Osteoblast (primary cell): ENCODE results near the gene ANO3. TPM values are rescaled to one million over a fixed set of nuclear protein-coding genes. Genes with fewer than 3 reads are reported as not detected.

ENCODE experiments used
- DNase-seq: peaks from one replicate; pipeline ENCODE4 v3.0.0; 2011; ENCODE audit warnings: low spot score, mixed read lengths; ENCODE audit not compliant: insufficient read length; ENCODE audit errors: missing footprints
- H2AFZ ChIP-seq: 2 replicates; pipeline ENCODE4 v1.6.0; 2011; ENCODE audit warnings: mild to moderate bottlenecking, low read length
- H3K27ac ChIP-seq: 2 replicates; pipeline ENCODE4 v1.5.1; 2011; ENCODE audit warnings: mild to moderate bottlenecking, low read depth, low read length, moderate library complexity
- H3K27me3 ChIP-seq: 2 replicates; pipeline ENCODE4 v1.6.0; 2012; ENCODE audit warnings: mild to moderate bottlenecking, control low read depth, inconsistent platforms, low read length, moderate library complexity; ENCODE audit not compliant: insufficient read depth
- H3K36me3 ChIP-seq: 2 replicates; pipeline ENCODE4 v1.5.1; 2011; ENCODE audit warnings: mild to moderate bottlenecking, low read length, control low read depth, moderate library complexity; ENCODE audit not compliant: insufficient read depth
- H3K4me1 ChIP-seq: 2 replicates; pipeline ENCODE4 v1.5.1; 2011; ENCODE audit warnings: mild to moderate bottlenecking, low read length, control low read depth, moderate library complexity; ENCODE audit not compliant: insufficient read depth
- H3K4me2 ChIP-seq: 2 replicates; pipeline ENCODE4 v1.6.0; 2011; ENCODE audit warnings: mild to moderate bottlenecking, low read length; ENCODE audit not compliant: insufficient read depth
- H3K4me3 ChIP-seq: fragments of 200-600 bp; sonication (generic); 3 replicates; pipeline ENCODE4 v1.5.1; 2012; ENCODE audit warnings: mild to moderate bottlenecking, low read length, inconsistent platforms; ENCODE audit not compliant: insufficient read depth
- H3K79me2 ChIP-seq: 2 replicates; pipeline ENCODE4 v1.6.0; 2012; ENCODE audit warnings: mild to moderate bottlenecking, low read length, control low read depth, inconsistent platforms; ENCODE audit not compliant: insufficient read depth
- H3K9me3 ChIP-seq: 2 replicates; pipeline ENCODE4 v1.5.1; 2011; ENCODE audit warnings: low read depth, low read length, control low read depth
- H4K20me1 ChIP-seq: 2 replicates; pipeline ENCODE4 v1.6.0; 2012; ENCODE audit warnings: mild to moderate bottlenecking, low read length, control low read depth; ENCODE audit not compliant: insufficient read depth
- CTCF ChIP-seq: IDR thresholded peaks from 2 replicates; pipeline ENCODE4 v1.5.1; 2011; ENCODE audit warnings: mild to moderate bottlenecking, low read depth, low read length, moderate library complexity; ENCODE audit errors: extremely low read depth
- total RNA-seq: library from RNA; depleted of rRNA; stranded (reverse); fragments of >200 nt; gene quantifications from 2 replicates; pipeline ENCODE4 v1.2.3, GENCODE V29; 2012

The ANO3 gene
- total RNA-seq, 1 donor = under 0.01 TPM

GRCh38 chr11:26350002-26350401, 18.1 kb downstream of the ANO3 start:
- Histone ChIP-seq H3K27ac (no peak overlapping the region), H3K79me2 (no peaks in the 10 kb centered on the region), H4K20me1 (no peaks in the 10 kb centered on the region), H3K27me3 (no peaks in the 10 kb centered on the region), H3K4me3 (no peak overlapping the region), H3K36me3 (no peaks in the 10 kb centered on the region), H3K4me2 (no peak overlapping the region), H3K4me1 (no peaks in the 10 kb centered on the region), H2AFZ (no peak overlapping the region), H3K9me3 (no peaks in the 10 kb centered on the region)
- no peak for DNase-seq
- TF ChIP-seq CTCF = no peak

GRCh38 chr11:26353010-26353409, 21.1 kb downstream of the ANO3 start:
- no peak overlapping the region for H3K4me2 ChIP-seq
- no peak for DNase-seq
- no peak for TF ChIP-seq CTCF
- no peaks in the 10 kb centered on the region for H3K9me3 ChIP-seq
- no peaks in the 10 kb centered on the region for H3K79me2 ChIP-seq
- no peaks in the 10 kb centered on the region for H3K27me3 ChIP-seq
- H3K4me3 ChIP-seq = no peak overlapping the region
- no peak overlapping the region for H3K27ac ChIP-seq
- H3K36me3 ChIP-seq = no peaks in the 10 kb centered on the region
- H2AFZ ChIP-seq = no peak overlapping the region
- H4K20me1 ChIP-seq = no peaks in the 10 kb centered on the region
- H3K4me1 ChIP-seq = no peaks in the 10 kb centered on the region

- no peak overlapping the region for H3K4me2 ChIP-seq
- H3K27ac ChIP-seq = no peak overlapping the region
- no peaks in the 10 kb centered on the region for H4K20me1 ChIP-seq
- no peaks in the 10 kb centered on the region for H3K79me2 ChIP-seq
- no peaks in the 10 kb centered on the region for H3K36me3 ChIP-seq
- H3K4me1 ChIP-seq = no peaks in the 10 kb centered on the region
- H3K27me3 ChIP-seq = no peaks in the 10 kb centered on the region
- DNase-seq = no peak
- H2AFZ ChIP-seq = no peak overlapping the region
- no peaks in the 10 kb centered on the region for H3K9me3 ChIP-seq
- no peak for TF ChIP-seq CTCF
- no peak overlapping the region for H3K4me3 ChIP-seq
Observed at GRCh38 chr11:26359055-26359454, 27.1 kb downstream of the ANO3 start.

- no peaks in the 10 kb centered on the region for H3K36me3 ChIP-seq
- peaks cover 3% of the 10 kb centered on the region for H3K9me3 ChIP-seq
- no peaks in the 10 kb centered on the region for H3K79me2 ChIP-seq
- no peak for DNase-seq
- H2AFZ ChIP-seq = no peak overlapping the region
- no peak overlapping the region for H3K4me3 ChIP-seq
- no peak overlapping the region for H3K27ac ChIP-seq
- no peak overlapping the region for H3K4me2 ChIP-seq
- no peaks in the 10 kb centered on the region for H3K27me3 ChIP-seq
- no peaks in the 10 kb centered on the region for H4K20me1 ChIP-seq
- TF ChIP-seq CTCF = no peak
- H3K4me1 ChIP-seq = no peaks in the 10 kb centered on the region
Observed at GRCh38 chr11:26365284-26365683, 33.4 kb downstream of the ANO3 start.
